NCI-H1105 (cell line): ENCODE results near the gene COL17A1.
A peak's percentile ranks its signal among the peaks of the same experiment; 100 is the strongest.

ENCODE experiments used
- DNase-seq: peaks from one replicate; lab custom pipeline; 2025; lab: John Stamatoyannopoulos, UW

The COL17A1 gene

GRCh38 chr10:104096692-104097091 is 11.0 kb upstream of the COL17A1 start:
- DNase-seq, result no peak

GRCh38 chr10:104092749-104093148 is 7.1 kb upstream of the COL17A1 start:
- DNase-seq, result no peak

GRCh38 chr10:104090611-104091010 is 4.9 kb upstream of the COL17A1 start:
- no peak for DNase-seq

- DNase-seq, result no peak
Observed at GRCh38 chr10:104089621-104090020, 3.9 kb upstream of the COL17A1 start.

GRCh38 chr10:104088239-104088638 is 2.6 kb upstream of the COL17A1 start:
- DNase-seq, result no peak

- DNase-seq, result no peak
Observed at GRCh38 chr10:104084482-104085142, 1.1 kb downstream of the COL17A1 start.

GRCh38 chr10:104081998-104082397 is 3.7 kb downstream of the COL17A1 start:
- no peak for DNase-seq

- peak; percentile 1 for DNase-seq
Observed at GRCh38 chr10:104080762-104081161, 4.9 kb downstream of the COL17A1 start.

GRCh38 chr10:104077663-104078151 is 8.0 kb downstream of the COL17A1 start:
- DNase-seq, result peak; percentile 16

- DNase-seq, result no peak
Observed at GRCh38 chr10:104077247-104077646, 8.4 kb downstream of the COL17A1 start.

GRCh38 chr10:104076743-104077160 is 8.9 kb downstream of the COL17A1 start:
- peak; percentile 70 for DNase-seq

GRCh38 chr10:104074505-104074904 is 11.2 kb downstream of the COL17A1 start:
- DNase-seq, result no peak

GRCh38 chr10:104072786-104073185 is 12.9 kb downstream of the COL17A1 start:
- DNase-seq, result no peak

- DNase-seq, result no peak
Observed at GRCh38 chr10:104069613-104070012, 16.1 kb downstream of the COL17A1 start.

GRCh38 chr10:104067525-104067924 is 18.2 kb downstream of the COL17A1 start:
- no peak for DNase-seq

- no peak for DNase-seq
Observed at GRCh38 chr10:104066945-104067344, 18.7 kb downstream of the COL17A1 start.

GRCh38 chr10:104065748-104066147 is 19.9 kb downstream of the COL17A1 start:
- DNase-seq, result no peak

- DNase-seq, result no peak
Observed at GRCh38 chr10:104061196-104061595, 24.5 kb downstream of the COL17A1 start.

GRCh38 chr10:104059364-104059763 is 26.3 kb downstream of the COL17A1 start:
- no peak for DNase-seq

- DNase-seq, result no peak
Observed at GRCh38 chr10:104057717-104058116, 28.0 kb downstream of the COL17A1 start.

- DNase-seq, result no peak
Observed at GRCh38 chr10:104056619-104057273, 28.9 kb downstream of the COL17A1 start.

- no peak for DNase-seq
Observed at GRCh38 chr10:104054430-104054829, 31.2 kb downstream of the COL17A1 start.

- no peak for DNase-seq
Observed at GRCh38 chr10:104053201-104053600, 32.5 kb downstream of the COL17A1 start.

- no peak for DNase-seq
Observed at GRCh38 chr10:104052431-104052830, 33.2 kb downstream of the COL17A1 start.
